HG03469 (cell line): ENCODE results near the gene DPM2.

Source experiments
- ATAC-seq: cut with Tn5 transposase; IDR thresholded peaks from one replicate; pipeline ENCODE4 v1.9.1; 2021; ENCODE audit warnings: mild to moderate bottlenecking, moderate library complexity, moderate number of reproducible peaks; ENCODE audit not compliant: unreplicated experiment

Gene DPM2

GRCh38 chr9:127938298-127938690 lies 640 bp upstream of the DPM2 start:
- no peak for ATAC-seq

- ATAC-seq, result no peak
Observed at GRCh38 chr9:127937056-127937387, 632 bp downstream of the DPM2 start.

GRCh38 chr9:127936347-127936852 lies 1.3 kb downstream of the DPM2 start:
- no peak for ATAC-seq

- ATAC-seq, result no peak
Observed at GRCh38 chr9:127935765-127936221, 1.9 kb downstream of the DPM2 start.

GRCh38 chr9:127934986-127935385 lies 2.7 kb downstream of the DPM2 start:
- ATAC-seq, result no peak

- no peak for ATAC-seq
Observed at GRCh38 chr9:127934248-127934647, 3.4 kb downstream of the DPM2 start.

- ATAC-seq, result no peak
Observed at GRCh38 chr9:127931092-127931881, 6.4 kb downstream of the DPM2 start.

GRCh38 chr9:127930231-127931091 lies 7.2 kb downstream of the DPM2 start, which contains the start of gene PIP5KL1:
Gene PIP5KL1, minus strand, starts transcription at chr9:127930777. Its CDS starts 25 bp downstream, at chr9:127930752.
- ATAC-seq, result peak; percentile 49

- ATAC-seq, result no peak
Observed at GRCh38 chr9:127929625-127929979, 8.1 kb downstream of the DPM2 start.

GRCh38 chr9:127928676-127929624 lies 8.7 kb downstream of the DPM2 start:
- no peak for ATAC-seq

- ATAC-seq, result no peak
Observed at GRCh38 chr9:127927988-127928675, 9.5 kb downstream of the DPM2 start.

- ATAC-seq, result no peak
Observed at GRCh38 chr9:127927201-127927987, 10.3 kb downstream of the DPM2 start.

GRCh38 chr9:127926906-127927200 lies 10.8 kb downstream of the DPM2 start:
- no peak for ATAC-seq

GRCh38 chr9:127925959-127926905 lies 11.4 kb downstream of the DPM2 start:
- no peak for ATAC-seq

GRCh38 chr9:127924736-127925444 lies 12.8 kb downstream of the DPM2 start:
- ATAC-seq, result no peak

GRCh38 chr9:127923771-127924170 lies 13.9 kb downstream of the DPM2 start:
- no peak for ATAC-seq

- no peak for ATAC-seq
Observed at GRCh38 chr9:127923046-127923445, 14.6 kb downstream of the DPM2 start.
